HCT116 (cell line): ENCODE results near the gene APOA5.

Source experiments
- ATF3 ChIP-seq: IDR thresholded peaks from 2 replicates; pipeline ENCODE4 v1.6.1; 2012
- CTCF ChIP-seq, 3 experiments: fragments of 200-600 bp in 1 of 3; sonication (generic) in 1 of 3; IDR thresholded peaks in 2 of 3; conservative IDR thresholded peaks in 1 of 3; 2 replicates each; pipeline ENCODE4 v1.5.1; 2012 to 2017; ENCODE audit warnings: low read depth in 2 of 3, low read length in 2 of 3, antibody characterized with exemption in 1 of 3, borderline replicate concordance in 1 of 3, control low read depth in 1 of 3, mild to moderate bottlenecking in 1 of 3, mixed read lengths in 1 of 3, mixed run types in 1 of 3, moderate library complexity in 1 of 3; ENCODE audit not compliant: insufficient read depth in 1 of 3
- EZH2 ChIP-seq: fragments of 200-600 bp; sonication (generic); IDR thresholded peaks from 2 replicates; pipeline ENCODE4 v1.6.1; 2017; ENCODE audit warnings: antibody characterized with exemption, mixed run types
- JUND ChIP-seq: IDR thresholded peaks from 2 replicates; pipeline ENCODE4 v1.6.1; 2012
- POLR2AphosphoS5 ChIP-seq: IDR thresholded peaks from 2 replicates; pipeline ENCODE4 v1.6.1; 2011; ENCODE audit warnings: mild to moderate bottlenecking, low read depth, low read length, moderate library complexity
- SIN3A ChIP-seq: IDR thresholded peaks from 2 replicates; pipeline ENCODE4 v1.6.1; 2012; ENCODE audit warnings: low read depth
- SRF ChIP-seq: IDR thresholded peaks from 2 replicates; pipeline ENCODE4 v1.6.1; 2012; ENCODE audit warnings: low read depth

- no peak for TF ChIP-seq CTCF (IDR thresholded peaks at IDR 0.05 in 2 of 3, conservative IDR thresholded peaks at IDR 0.05 in 1 of 3; ENCODE audit: borderline replicate concordance in 1 of 3, insufficient read depth in 1 of 3, low read depth in 2 of 3, low read length in 2 of 3)
- no peak for TF ChIP-seq POLR2AphosphoS5
- no peak for TF ChIP-seq SRF
- TF ChIP-seq JUND, result no peak
- no peak for TF ChIP-seq EZH2
- no peak for TF ChIP-seq ATF3
- TF ChIP-seq SIN3A, result no peak
Measured at GRCh38 chr11:116828632-116829524, 37.2 kb upstream of the APOA5 start.
